GM12878 (cell line): ENCODE results near the gene PGAP3. TPM values are rescaled to one million over a fixed set of nuclear protein-coding genes. Genes with fewer than 3 reads are reported as not detected.

Source experiments
- ATAC-seq: fragments of 200-7000 bp; cut with Tn5 transposase; 3 replicates; pipeline ENCODE4 v1.9.1; 2020; ENCODE audit warnings: mild to moderate bottlenecking, moderate library complexity
- BruUV-seq: library from RNA; stranded (reverse); fragments of 400-500 nt; replicated peaks from 2 replicates; lab custom pipeline; 2021; lab: Mats Ljungman, UMichigan
- CTCF ChIA-PET: fragments of 300-600 bp; sonication (Branson Sonifier 250); formaldehyde crosslinking; extraction: SDS; loops from one replicate; lab custom pipeline; 2021; ENCODE audit warnings: inconsistent platforms; lab: Yijun Ruan, JAX
- POLR2A ChIA-PET: fragments of 350-600 bp; formaldehyde crosslinking; extraction: SDS; loops from one replicate; lab custom pipeline; 2021; ENCODE audit warnings: inconsistent platforms; lab: Charles Lee
- RAD21 ChIA-PET: fragments of 300-600 bp; sonication (Branson Sonifier 250); formaldehyde crosslinking; loops from one replicate; lab custom pipeline; 2023; ENCODE audit warnings: antibody characterized with exemption; ENCODE audit not compliant: unreplicated experiment; lab: Charles Lee
- SMC1A ChIA-PET: fragments of 300-600 bp; sonication (Branson Sonifier 250); formaldehyde crosslinking; loops from one replicate; lab custom pipeline; 2023; ENCODE audit not compliant: unreplicated experiment, uncharacterized antibody; lab: Charles Lee
- DNase-seq: peaks from one replicate; pipeline ENCODE4 v3.0.0-alpha.2; 2011; ENCODE audit warnings: low read depth, low spot score
- FAIRE-seq: peaks from 3 replicates; lab custom pipeline; 2011; peaks lifted over from hg19 to GRCh38; lab: Jason Lieb, UNC
- H2AFZ ChIP-seq: 2 replicates; pipeline ENCODE4 v1.6.0; 2011; ENCODE audit warnings: low read depth, low read length, control low read depth; ENCODE audit not compliant: control insufficient read depth
- H3K27ac ChIP-seq: 2 replicates; pipeline ENCODE4 v1.5.1; 2011; ENCODE audit warnings: control low read depth; ENCODE audit not compliant: control insufficient read depth, insufficient read depth
- H3K27me3 ChIP-seq, 2 experiments: replicated peaks in 1 of 2; 2 replicates each; pipeline versions ENCODE4 v1.6.0 to v1.6.1; 2011; ENCODE audit warnings: low read length in 1 of 2; ENCODE audit not compliant: control insufficient read depth in 2 of 2, insufficient read depth in 2 of 2
- H3K36me3 ChIP-seq, 2 experiments: 2 replicates each; pipeline ENCODE4 v1.5.1; 2011; ENCODE audit warnings: low read length in 1 of 2; ENCODE audit not compliant: control insufficient read depth in 2 of 2, insufficient read depth in 2 of 2
- H3K4me1 ChIP-seq: 2 replicates; pipeline ENCODE4 v1.6.1; 2011; ENCODE audit warnings: mild to moderate bottlenecking, low read length, moderate library complexity, mixed read lengths; ENCODE audit not compliant: control insufficient read depth, insufficient read depth
- H3K4me2 ChIP-seq: 2 replicates; pipeline ENCODE4 v1.6.0; 2011; ENCODE audit warnings: control low read depth; ENCODE audit not compliant: control insufficient read depth, insufficient read depth
- H3K4me3 ChIP-seq: fragments of 200-600 bp; sonication (generic); 2 replicates; pipeline ENCODE4 v1.5.1; 2016
- H3K79me2 ChIP-seq: 2 replicates; pipeline ENCODE4 v1.6.0; 2011; ENCODE audit warnings: low read length; ENCODE audit not compliant: control insufficient read depth, insufficient read depth
- H3K9ac ChIP-seq: 2 replicates; pipeline ENCODE4 v1.8.0; 2011; ENCODE audit warnings: low read length, control low read depth, mixed read lengths; ENCODE audit not compliant: control insufficient read depth, insufficient read depth
- H3K9me3 ChIP-seq: replicated peaks from 3 replicates; pipeline ENCODE4 v1.5.1; 2011; ENCODE audit warnings: mild to moderate bottlenecking, low read length; ENCODE audit not compliant: control insufficient read depth, insufficient read depth
- H4K20me1 ChIP-seq: 2 replicates; pipeline ENCODE4 v1.6.0; 2011; ENCODE audit not compliant: control insufficient read depth, insufficient read depth
- ATF7 ChIP-seq: fragments of 450-650 bp; IDR thresholded peaks from 2 replicates; pipeline ENCODE4 v1.6.1; 2016; ENCODE audit warnings: low read depth, mild to moderate bottlenecking
- BRCA1 ChIP-seq: IDR thresholded peaks from 2 replicates; pipeline ENCODE4 v1.6.1; 2011; ENCODE audit warnings: low read depth, low read length, improper control_type of control experiment
- MTA2 ChIP-seq: fragments of 450-650 bp; IDR thresholded peaks from 2 replicates; pipeline ENCODE4 v1.6.1; 2016; ENCODE audit warnings: low read depth, mild to moderate bottlenecking, moderate library complexity
- RFX5 ChIP-seq: IDR thresholded peaks from 2 replicates; pipeline ENCODE4 v1.6.1; 2011; ENCODE audit warnings: low read depth, low read length, improper control_type of control experiment
- TCF3 ChIP-seq: IDR thresholded peaks from 2 replicates; pipeline ENCODE4 v1.6.1; 2012; ENCODE audit warnings: low read depth, mild to moderate bottlenecking, low read length, borderline replicate concordance; ENCODE audit not compliant: insufficient read depth
- USF2 ChIP-seq: IDR thresholded peaks from 2 replicates; pipeline ENCODE4 v1.6.1; 2011; ENCODE audit warnings: low read depth, low read length, improper control_type of control experiment, borderline replicate concordance
- YBX1 ChIP-seq: fragments of 450-650 bp; IDR thresholded peaks from 2 replicates; pipeline ENCODE4 v1.6.1; 2016; ENCODE audit warnings: antibody characterized with exemption
- WGBS: methylation state at CpG from one replicate; pipeline ENCODE4 v1.1.6; 2016; ENCODE audit warnings: low lambda C conversion rate; ENCODE audit not compliant: insufficient replicate concordance, insufficient coverage; ENCODE audit errors: missing lambda C conversion rate; 5-methylcytosine and 5-hydroxymethylcytosine counted together
- in situ Hi-C: fragments of 300-500 bp; cut with MboI; formaldehyde crosslinking; loops from 9 replicates; pipeline ENCODE4 v1.14.3; 2018; ENCODE audit warnings: mixed read lengths
- intact Hi-C: fragments of 100-400 bp; cut with micrococcal nuclease; formaldehyde crosslinking; loops from one replicate; pipeline ENCODE4 v1.14.2; 2022; ENCODE audit not compliant: unreplicated experiment
- polyA plus RNA-seq, 11 experiments: library from polyadenylated mRNA; depleted of rRNA in 4 of 11; unstranded in 6 of 11; stranded (reverse) in 5 of 11; fragments of >200 nt; fragmentation: Nextera tagmentation in 4 of 11; fragmentation: Illumina TruSeq in 1 of 11; extraction: Ambion mirVana in 4 of 11; extraction: Trizol in 1 of 11; gene quantifications; 1 replicate in 1 of 11; 2 replicates in 10 of 11; pipeline versions ENCODE4 v1.2.1 to v1.2.3, GENCODE V29; 2011 to 2016; ENCODE audit warnings: inconsistent platforms in 2 of 11, missing spikeins in 2 of 11, low read depth in 1 of 11
- total RNA-seq, 4 experiments: library from RNA; depleted of rRNA in 3 of 4; stranded (reverse); fragments of >200 nt in 3 of 4; fragmentation: Illumina TruSeq in 1 of 4; extraction: Trizol in 1 of 4; gene quantifications; 2 replicates each; pipeline versions ENCODE4 v1.2.1 to v1.2.3, GENCODE V29; 2013 to 2021

PGAP3 gene
- total and polyA plus RNA-seq, 10 of the 15 experiments (the other 5 are each of a cell fraction or from before 2014, with no cell fraction given), result 0.21 to 10.0 (median 5.3) TPM

GRCh38 chr17:39709319-39709997, 21.6 kb upstream of the PGAP3 start:
- CTCF ChIA-PET, result interaction anchor here (1.2 kb wide), 1 partner anchor 88 kb away, joined by 3 read pairs; no protein-coding TSS in a partner anchor
- POLR2A ChIA-PET, result no interaction called here
- WGBS, result 53% methylated on average over 13 of the region's 14 CpGs
- Histone ChIP-seq H3K4me3 (no peak overlapping the region), H3K27me3 (peaks cover 0 to 1% of the 10 kb centered on the region in 2 experiments; a peak in 1 of 4 replicates), H3K9ac (no peak overlapping the region), H3K4me2 (no peak overlapping the region)
- SMC1A ChIA-PET, result no interaction called here
- TF ChIP-seq USF2 (no peak), BRCA1 (no peak), MTA2 (no peak), TCF3 (no peak), RFX5 (no peak), YBX1 (no peak), ATF7 (no peak)
- TF ChIP-seq, all 136 proteins: peak for 0
- no peaks in the 10 kb centered on the region for H4K20me1 ChIP-seq
- H3K4me1 ChIP-seq, result no peaks in the 10 kb centered on the region
- intact Hi-C loops (no loop called here), in situ Hi-C loops (no loop called here)
- no peak overlapping the region for H3K27ac ChIP-seq
- RAD21 ChIA-PET, result no interaction called here
- no TSS peak for BruUV-seq
- no peak overlapping the region for H2AFZ ChIP-seq
- H3K79me2 ChIP-seq, result no peaks in the 10 kb centered on the region
- ATAC-seq (no peak), FAIRE-seq (no peak), DNase-seq (no peak)
- no peaks in the 10 kb centered on the region for H3K9me3 ChIP-seq
- H3K36me3 ChIP-seq, result no peaks in the 10 kb centered on the region
